ENCODE results near the gene HOXD12. TPM values are rescaled to one million over a fixed set of nuclear protein-coding genes. Genes with fewer than 3 reads are reported as not detected.

The HOXD12 gene
- total RNA-seq, 1 donor from 2014 or later: not detected

DNA sequence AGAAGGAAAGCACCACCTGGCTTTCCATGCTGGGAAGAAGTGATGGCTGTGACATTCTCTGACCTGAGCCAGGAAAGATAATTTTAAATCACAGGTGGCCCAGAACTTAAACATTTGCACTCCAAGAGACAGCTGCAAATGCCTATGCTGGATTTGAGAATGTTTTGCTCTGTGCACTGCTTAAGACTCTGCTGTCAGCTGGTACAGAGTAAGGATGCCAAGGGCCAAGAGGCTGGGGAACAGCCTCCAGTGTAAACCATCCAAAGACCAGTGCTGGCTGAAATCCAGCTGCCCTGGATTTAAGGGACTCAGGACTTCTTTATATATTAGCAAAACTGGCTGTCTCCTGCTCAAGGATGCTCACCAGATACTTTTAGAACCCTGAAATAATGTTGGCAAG, 33.8 kb downstream of the HOXD12 start:
- ATAC-seq: no peak
- no peak overlapping the region for H3K27ac ChIP-seq

GRCh38 chr2:176134035-176134434, 34.4 kb downstream of the HOXD12 start:
- Histone ChIP-seq H3K4me3 (no peak overlapping the region), H3K27ac (no peak overlapping the region), H3K36me3 (no peaks in the 10 kb centered on the region), H3K4me1 (peaks cover 28% of the 10 kb centered on the region), H3K27me3 (ENCODE audit: low read depth) (peaks cover 97% of the 10 kb centered on the region), H3K9me3 (no peaks in the 10 kb centered on the region)
- TF ChIP-seq CTCF (IDR thresholded peaks at IDR 0.05): no peak
- ATAC-seq (no peak), DNase-seq (no peak)
- intact Hi-C loops (cut with DNase I): loop anchor here (10.0 kb wide), 1 partner anchor 421 kb away; no protein-coding TSS in a partner anchor

More for the DNA sequence above, 33.8 kb downstream of the HOXD12 start:
- Histone ChIP-seq H3K36me3 (no peaks in the 10 kb centered on the region), H3K27me3 (ENCODE audit: low read depth) (peaks cover 97% of the 10 kb centered on the region), H3K9me3 (no peaks in the 10 kb centered on the region), H3K4me3 (no peak overlapping the region), H3K4me1 (peaks cover 34% of the 10 kb centered on the region)
- no peak for TF ChIP-seq CTCF (IDR thresholded peaks at IDR 0.05)
- no peak for DNase-seq
- intact Hi-C loops (cut with DNase I): loop anchor here (10.0 kb wide), 1 partner anchor 421 kb away; no protein-coding TSS in a partner anchor

DNA sequence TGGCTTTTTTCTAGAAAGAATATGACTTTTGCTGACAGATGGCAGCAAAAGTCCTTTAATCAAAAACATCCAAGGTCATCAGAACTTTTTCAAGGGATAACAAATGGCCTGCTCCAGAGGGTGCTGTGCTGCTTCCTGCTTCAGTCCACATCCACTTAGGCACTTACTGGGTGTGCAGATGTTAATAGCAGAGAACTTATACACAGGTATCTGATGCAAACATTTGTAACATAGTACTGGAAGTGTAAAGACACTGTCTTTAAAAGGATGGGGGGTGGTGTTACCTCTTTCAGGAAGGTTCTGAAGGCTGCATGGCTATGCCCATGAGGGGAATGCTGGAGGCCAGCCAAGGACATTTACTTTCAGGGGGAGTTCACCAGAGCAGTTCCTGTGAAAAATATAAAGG, 35.4 kb downstream of the HOXD12 start:
- H3K9me3 ChIP-seq: no peaks in the 10 kb centered on the region
- H3K36me3 ChIP-seq: no peaks in the 10 kb centered on the region
- no peak overlapping the region for H3K4me3 ChIP-seq
- peaks cover 25% of the 10 kb centered on the region for H3K4me1 ChIP-seq
- H3K27ac ChIP-seq: no peak overlapping the region
- H3K27me3 ChIP-seq (ENCODE audit: low read depth): peaks cover 99% of the 10 kb centered on the region
- DNase-seq (no peak), ATAC-seq (no peak)
- TF ChIP-seq CTCF (IDR thresholded peaks at IDR 0.05): no peak
- intact Hi-C loops (cut with DNase I): loop anchor here (10.0 kb wide), 1 partner anchor 420 kb away; no protein-coding TSS in a partner anchor

- intact Hi-C loops (cut with DNase I): loop anchor here (10.0 kb wide), 1 partner anchor 418 kb away; no protein-coding TSS in a partner anchor
- Histone ChIP-seq H3K4me1 (peaks cover 35% of the 10 kb centered on the region), H3K27ac (peak overlapping the region; percentile 6), H3K36me3 (no peaks in the 10 kb centered on the region), H3K27me3 (ENCODE audit: low read depth) (peaks cover 99% of the 10 kb centered on the region), H3K4me3 (peak overlapping the region; percentile 39), H3K9me3 (no peaks in the 10 kb centered on the region)
- no peak for TF ChIP-seq CTCF (IDR thresholded peaks at IDR 0.05)
- no peak for DNase-seq
- peak in 1 of 2 donors; percentile 7 for ATAC-seq
These were observed 37.0 kb downstream of the HOXD12 start for GRCh38 chr2:176136374-176137251.

GRCh38 chr2:176137252-176137580, 37.6 kb downstream of the HOXD12 start:
- intact Hi-C loops (cut with DNase I): loop anchor here (10.0 kb wide), 1 partner anchor 418 kb away; no protein-coding TSS in a partner anchor
- DNase-seq (no peak), ATAC-seq (no peak)
- no peaks in the 10 kb centered on the region for H3K9me3 ChIP-seq
- peak overlapping the region; percentile 39 for H3K4me3 ChIP-seq
- no peak overlapping the region for H3K27ac ChIP-seq
- peaks cover 99% of the 10 kb centered on the region for H3K27me3 ChIP-seq (ENCODE audit: low read depth)
- H3K36me3 ChIP-seq: no peaks in the 10 kb centered on the region
- no peak for TF ChIP-seq CTCF (IDR thresholded peaks at IDR 0.05)
- H3K4me1 ChIP-seq: peaks cover 31% of the 10 kb centered on the region
